Fibroblast of the aortic adventitia (primary cell): ENCODE data around the gene TSPAN33. TPM values are rescaled to one million over a fixed set of nuclear protein-coding genes. Genes with fewer than 3 reads are reported as not detected.

ENCODE experiments used
- DNase-seq: peaks from one replicate; pipeline ENCODE4 v3.0.0-alpha.2; 2010; ENCODE audit warnings: low read depth
- H3K4me3 ChIP-seq: 2 replicates; pipeline ENCODE4 v1.5.1; 2011; ENCODE audit warnings: low read depth, mild to moderate bottlenecking, control low read depth, low read length, moderate library complexity
- total RNA-seq: library from RNA; depleted of rRNA; stranded (reverse); fragments of >200 nt; gene quantifications from 2 replicates; pipeline ENCODE4 v1.2.3, GENCODE V29; 2012; ENCODE audit warnings: low replicate concordance
- TF ChIP-seq, protein P1 (sequence below): IDR thresholded peaks from 2 replicates; pipeline ENCODE4 v1.5.1; 2011; ENCODE audit warnings: mild to moderate bottlenecking, low read length, control low read depth, inconsistent platforms; ENCODE audit not compliant: insufficient read depth

TSPAN33 gene
- total RNA-seq, 1 donor = not detected

- no peak overlapping the region for H3K4me3 ChIP-seq
- no peak for DNase-seq
- TF ChIP-seq, protein P1, sequence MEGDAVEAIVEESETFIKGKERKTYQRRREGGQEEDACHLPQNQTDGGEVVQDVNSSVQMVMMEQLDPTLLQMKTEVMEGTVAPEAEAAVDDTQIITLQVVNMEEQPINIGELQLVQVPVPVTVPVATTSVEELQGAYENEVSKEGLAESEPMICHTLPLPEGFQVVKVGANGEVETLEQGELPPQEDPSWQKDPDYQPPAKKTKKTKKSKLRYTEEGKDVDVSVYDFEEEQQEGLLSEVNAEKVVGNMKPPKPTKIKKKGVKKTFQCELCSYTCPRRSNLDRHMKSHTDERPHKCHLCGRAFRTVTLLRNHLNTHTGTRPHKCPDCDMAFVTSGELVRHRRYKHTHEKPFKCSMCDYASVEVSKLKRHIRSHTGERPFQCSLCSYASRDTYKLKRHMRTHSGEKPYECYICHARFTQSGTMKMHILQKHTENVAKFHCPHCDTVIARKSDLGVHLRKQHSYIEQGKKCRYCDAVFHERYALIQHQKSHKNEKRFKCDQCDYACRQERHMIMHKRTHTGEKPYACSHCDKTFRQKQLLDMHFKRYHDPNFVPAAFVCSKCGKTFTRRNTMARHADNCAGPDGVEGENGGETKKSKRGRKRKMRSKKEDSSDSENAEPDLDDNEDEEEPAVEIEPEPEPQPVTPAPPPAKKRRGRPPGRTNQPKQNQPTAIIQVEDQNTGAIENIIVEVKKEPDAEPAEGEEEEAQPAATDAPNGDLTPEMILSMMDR = no peak
Measured at GRCh38 chr7:129205126-129205818, 60.8 kb downstream of the TSPAN33 start.

GRCh38 chr7:129205987-129206785, 61.7 kb downstream of the TSPAN33 start:
- TF ChIP-seq, protein P1 = no peak
- DNase-seq = no peak
- no peak overlapping the region for H3K4me3 ChIP-seq

DNA sequence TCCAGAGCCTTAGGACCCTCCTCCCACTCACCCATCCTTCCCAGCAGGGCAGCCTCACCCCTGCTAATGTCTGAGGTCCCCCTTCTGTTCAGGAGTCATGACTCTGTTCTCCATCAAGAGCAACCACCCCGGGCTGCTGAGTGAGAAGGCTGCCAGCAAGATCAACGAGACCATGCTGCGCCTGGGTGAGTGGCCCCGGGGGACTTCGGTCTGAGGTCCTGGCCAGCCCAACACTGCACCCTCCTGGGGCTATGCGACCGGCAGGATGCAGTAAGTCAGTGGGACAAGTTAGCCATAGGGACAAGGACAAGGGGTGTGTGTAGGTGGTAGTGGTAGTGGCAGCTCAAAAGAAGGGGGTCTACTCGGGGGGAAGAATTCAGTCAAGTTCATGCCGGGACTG, 64.2 kb downstream of the TSPAN33 start:
- no peak overlapping the region for H3K4me3 ChIP-seq
- no peak for DNase-seq
- TF ChIP-seq, protein P1 = no peak

DNA sequence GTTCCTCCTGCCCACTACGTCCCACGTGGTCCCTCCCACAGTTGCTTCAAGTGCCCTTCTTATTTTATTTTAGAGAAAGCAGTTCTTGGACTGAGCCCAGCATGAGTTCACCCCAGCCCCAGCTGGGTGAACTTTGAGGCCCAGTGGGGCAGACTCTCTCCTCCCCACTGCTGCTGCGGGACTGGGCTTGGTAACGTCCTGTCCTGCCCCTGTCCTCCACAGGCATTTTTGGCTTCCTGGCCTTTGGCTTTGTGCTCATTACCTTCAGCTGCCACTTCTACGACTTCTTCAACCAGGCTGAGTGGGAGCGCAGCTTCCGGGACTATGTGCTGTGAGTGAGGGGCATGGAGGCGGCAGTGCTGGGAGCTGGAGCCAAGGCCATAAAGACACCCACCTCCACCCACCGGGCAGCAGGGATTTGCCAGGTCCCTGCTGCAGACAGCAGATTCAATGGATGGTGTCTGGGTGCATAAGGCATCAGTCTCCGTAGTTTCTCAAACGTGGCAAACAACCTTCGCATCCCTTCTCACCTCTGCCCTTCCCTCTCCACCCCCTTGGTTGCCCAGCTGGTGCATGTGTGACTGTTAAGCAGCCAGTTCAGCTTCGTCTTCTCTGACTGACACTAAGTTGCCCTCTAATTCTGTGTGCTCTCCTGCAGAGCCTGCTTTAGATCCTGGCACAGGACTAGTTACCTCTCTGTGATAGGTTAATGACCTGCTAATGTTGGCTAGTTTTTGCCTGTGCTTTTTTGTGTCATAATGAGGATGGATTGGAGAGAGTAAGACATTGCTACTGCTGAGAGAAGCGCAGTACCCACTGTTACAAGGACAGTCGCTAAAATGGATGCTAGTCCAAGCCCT, 64.8 kb downstream of the TSPAN33 start:
- no peak overlapping the region for H3K4me3 ChIP-seq
- DNase-seq = no peak
- TF ChIP-seq, protein P1 = no peak

DNA sequence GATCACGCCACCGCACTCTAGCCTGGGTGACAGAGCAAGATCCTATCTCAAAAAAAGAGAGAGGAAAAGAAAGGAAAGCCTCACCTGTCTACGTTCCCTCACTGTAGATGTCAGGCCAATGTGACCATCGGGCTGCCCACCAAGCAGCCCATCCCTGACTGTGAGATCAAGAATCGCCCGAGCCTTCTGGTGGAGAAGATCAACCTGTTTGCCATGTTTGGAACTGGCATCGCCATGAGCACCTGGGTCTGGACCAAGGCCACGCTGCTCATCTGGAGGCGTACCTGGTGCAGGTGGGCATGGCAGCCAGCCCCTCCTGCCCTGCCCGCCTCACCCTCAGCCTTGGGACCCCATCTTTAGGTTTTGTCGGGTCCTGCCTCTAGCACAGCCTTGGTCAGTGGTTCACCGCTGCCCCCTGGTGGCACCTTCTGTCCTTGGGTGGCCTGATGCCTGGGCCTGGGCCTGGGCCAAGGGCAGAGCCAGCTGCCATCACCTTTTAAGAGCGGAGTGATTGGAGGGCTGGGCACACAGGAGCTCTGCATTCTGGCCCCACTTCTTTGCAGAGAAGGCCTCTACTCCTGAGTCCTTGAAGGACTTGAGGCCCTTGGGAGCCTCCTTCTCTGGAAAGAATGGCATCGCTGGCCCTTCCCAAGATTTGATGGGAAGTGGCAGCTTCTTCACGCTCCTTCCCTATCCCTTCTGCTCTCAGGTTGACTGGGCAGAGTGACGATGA, 65.9 kb downstream of the TSPAN33 start:
- H3K4me3 ChIP-seq = no peak overlapping the region
- peak; percentile 63 for DNase-seq
- TF ChIP-seq, protein P1 = peak; percentile 83

DNA sequence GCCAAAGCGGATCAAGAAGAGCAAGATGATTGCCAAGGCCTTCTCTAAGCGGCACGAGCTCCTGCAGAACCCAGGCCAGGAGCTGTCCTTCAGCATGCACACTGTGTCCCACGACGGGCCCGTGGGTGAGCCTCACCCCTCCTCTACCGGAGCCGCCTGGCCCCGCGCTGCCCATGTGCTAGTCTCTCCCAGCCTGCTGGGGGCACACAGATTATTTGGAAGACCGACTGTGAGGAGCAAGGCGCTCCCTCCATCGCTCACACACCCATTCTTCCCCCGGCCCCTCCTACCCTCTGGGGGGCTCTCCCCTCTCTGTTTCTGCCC, 66.4 kb downstream of the TSPAN33 start:
- TF ChIP-seq, protein P1 = no peak
- no peak overlapping the region for H3K4me3 ChIP-seq
- DNase-seq = no peak
